HFFc6 (cell line): Measurements from ENCODE around the gene PLEKHM2. TPM values are rescaled to one million over a fixed set of nuclear protein-coding genes. Genes with fewer than 3 reads are reported as not detected.

ENCODE experiments used
- DNase-seq: peaks from one replicate; pipeline ENCODE4 v3.0.0-alpha.2; 2018
- H3K27ac Mint-ChIP-seq: 2 replicates; pipeline ENCODE4 v1.8.0; 2020; ENCODE audit warnings: mild to moderate bottlenecking, mixed read lengths
- H3K27me3 Mint-ChIP-seq: 2 replicates; pipeline ENCODE4 v1.8.0; 2021; ENCODE audit warnings: mild to moderate bottlenecking, moderate library complexity, mixed read lengths; ENCODE audit not compliant: insufficient read depth
- H3K36me3 Mint-ChIP-seq: 2 replicates; pipeline ENCODE4 v1.8.0; 2021; ENCODE audit warnings: low read depth, mixed read lengths
- H3K4me1 Mint-ChIP-seq: 2 replicates; pipeline ENCODE4 v1.8.0; 2020; ENCODE audit warnings: low read depth, mixed read lengths
- H3K4me3 Mint-ChIP-seq: 2 replicates; pipeline ENCODE4 v1.8.0; 2020; ENCODE audit warnings: mild to moderate bottlenecking, moderate library complexity, mixed read lengths
- H3K9me3 Mint-ChIP-seq: 2 replicates; pipeline ENCODE4 v1.8.0; 2020; ENCODE audit warnings: mild to moderate bottlenecking, mixed read lengths
- CTCF ChIP-seq: fragments of 200-600 bp; sonication (generic); IDR thresholded peaks from 2 replicates; pipeline ENCODE4 v1.5.0; 2021; ENCODE audit warnings: antibody characterized with exemption, mild to moderate bottlenecking
- total RNA-seq, 6 experiments: library from RNA; stranded (reverse); fragmentation: NEBNext Ultra II Directional; extraction: Animal tissue kit (Norgen Biotek cat#: 25700); gene quantifications; 2 replicates in 1 of 6; 3 replicates in 5 of 6; pipeline ENCODE4 v1.2.3, GENCODE V29; 2021

Gene PLEKHM2
- total RNA-seq, 6 experiments from 2014 or later = 61.5 to 70.5 (median 66.0) TPM

GRCh38 chr1:15744122-15744679 is 60.1 kb downstream of the PLEKHM2 start:
- Mint-ChIP-seq H3K27ac (no peak overlapping the region), H3K4me3 (no peak overlapping the region), H3K27me3 (no peaks in the 10 kb centered on the region), H3K36me3 (no peaks in the 10 kb centered on the region), H3K9me3 (no peaks in the 10 kb centered on the region), H3K4me1 (peaks cover 13% of the 10 kb centered on the region)
- DNase-seq = no peak
- no peak for TF ChIP-seq CTCF

GRCh38 chr1:15747378-15747777 is 63.3 kb downstream of the PLEKHM2 start:
- H3K27ac Mint-ChIP-seq = no peak overlapping the region

GRCh38 chr1:15748264-15748663 is 64.1 kb downstream of the PLEKHM2 start:
- H3K27ac Mint-ChIP-seq = no peak overlapping the region
- no peaks in the 10 kb centered on the region for H3K36me3 Mint-ChIP-seq
- DNase-seq = no peak
- peaks cover 17% of the 10 kb centered on the region for H3K4me1 Mint-ChIP-seq
- no peak overlapping the region for H3K4me3 Mint-ChIP-seq
- no peaks in the 10 kb centered on the region for H3K9me3 Mint-ChIP-seq
- H3K27me3 Mint-ChIP-seq = peaks cover 2% of the 10 kb centered on the region
- TF ChIP-seq CTCF = no peak

More at GRCh38 chr1:15747378-15747777, 63.3 kb downstream of the PLEKHM2 start:
- Mint-ChIP-seq H3K27me3 (peaks cover 2% of the 10 kb centered on the region), H3K4me1 (peaks cover 17% of the 10 kb centered on the region), H3K9me3 (no peaks in the 10 kb centered on the region), H3K36me3 (no peaks in the 10 kb centered on the region), H3K4me3 (no peak overlapping the region)
- DNase-seq = no peak
- no peak for TF ChIP-seq CTCF

- peaks cover 17% of the 10 kb centered on the region for H3K4me1 Mint-ChIP-seq
- TF ChIP-seq CTCF = no peak
- H3K9me3 Mint-ChIP-seq = no peaks in the 10 kb centered on the region
- no peaks in the 10 kb centered on the region for H3K36me3 Mint-ChIP-seq
- H3K27ac Mint-ChIP-seq = no peak overlapping the region
- H3K27me3 Mint-ChIP-seq = peaks cover 2% of the 10 kb centered on the region
- H3K4me3 Mint-ChIP-seq = no peak overlapping the region
- no peak for DNase-seq
Measured at GRCh38 chr1:15748690-15749398, 64.7 kb downstream of the PLEKHM2 start.

- peaks cover 2% of the 10 kb centered on the region for H3K27me3 Mint-ChIP-seq
- no peaks in the 10 kb centered on the region for H3K9me3 Mint-ChIP-seq
- TF ChIP-seq CTCF = no peak
- no peaks in the 10 kb centered on the region for H3K36me3 Mint-ChIP-seq
- H3K4me3 Mint-ChIP-seq = no peak overlapping the region
- peaks cover 17% of the 10 kb centered on the region for H3K4me1 Mint-ChIP-seq
- H3K27ac Mint-ChIP-seq = peak overlapping the region; percentile 40
- DNase-seq = no peak
Measured at GRCh38 chr1:15749399-15750291, 65.5 kb downstream of the PLEKHM2 start.
